A204.1 (cell line): ENCODE results near the gene GRIA4.
"Not testable (repeated sequence)": the region's sequence is repeated elsewhere in the genome, so short reads cannot be mapped to it uniquely, and the experiment has no call there.

ENCODE experiments used
- FAIRE-seq: peaks from 2 replicates; lab custom pipeline; 2012; peaks lifted over from hg19 to GRCh38; lab: Jason Lieb, UNC

Gene GRIA4

DNA sequence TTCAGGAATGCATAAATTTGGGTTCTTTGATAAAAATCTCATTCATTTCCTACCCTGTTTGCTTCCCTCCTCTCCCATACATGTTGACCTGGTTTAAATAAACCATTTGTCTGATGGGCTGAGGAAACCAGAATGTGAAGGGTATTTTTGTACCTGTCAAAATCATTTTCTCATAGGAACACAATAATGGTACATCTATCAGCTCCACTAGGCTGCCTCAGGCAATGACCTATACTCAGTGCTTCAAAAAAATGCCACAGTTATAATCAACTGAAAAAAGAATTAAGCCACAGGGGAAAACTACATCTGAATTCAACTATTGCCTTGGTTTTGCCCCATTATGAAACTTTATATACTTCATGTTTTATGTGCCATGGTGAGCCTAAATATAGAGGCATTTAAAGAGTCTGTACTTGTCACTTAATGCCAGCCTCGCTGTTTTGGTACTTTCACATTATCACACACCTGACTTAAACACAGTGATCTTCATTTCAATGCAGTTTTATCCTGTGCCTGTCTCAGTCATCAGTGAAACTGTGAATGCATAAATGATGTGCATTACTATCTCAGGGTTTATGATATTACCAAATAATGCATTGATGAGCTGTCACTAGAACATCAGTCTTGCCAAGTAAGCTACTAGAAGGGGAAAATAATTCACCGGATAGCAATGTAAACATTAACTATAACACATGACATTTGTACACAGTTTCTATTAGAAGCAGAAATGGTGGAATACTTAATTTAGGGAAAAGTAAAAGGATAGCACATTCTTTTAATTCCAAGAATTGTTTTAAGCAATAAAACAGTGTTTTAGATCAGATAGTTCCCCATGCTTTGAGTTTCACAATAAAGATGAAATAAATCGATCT, 319.4 kb downstream of the GRIA4 start:
- FAIRE-seq: no peak

- FAIRE-seq: no peak
These were observed 323.8 kb downstream of the GRIA4 start for GRCh38 chr11:105933695-105934094.

GRCh38 chr11:105935791-105936190, 325.9 kb downstream of the GRIA4 start:
- FAIRE-seq: no peak

- no peak for FAIRE-seq
These were observed 327.5 kb downstream of the GRIA4 start for GRCh38 chr11:105937331-105937730.

- FAIRE-seq: no peak
These were observed 327.9 kb downstream of the GRIA4 start for GRCh38 chr11:105937738-105938137.

GRCh38 chr11:105942921-105943320, 333.0 kb downstream of the GRIA4 start:
- FAIRE-seq: no peak

DNA sequence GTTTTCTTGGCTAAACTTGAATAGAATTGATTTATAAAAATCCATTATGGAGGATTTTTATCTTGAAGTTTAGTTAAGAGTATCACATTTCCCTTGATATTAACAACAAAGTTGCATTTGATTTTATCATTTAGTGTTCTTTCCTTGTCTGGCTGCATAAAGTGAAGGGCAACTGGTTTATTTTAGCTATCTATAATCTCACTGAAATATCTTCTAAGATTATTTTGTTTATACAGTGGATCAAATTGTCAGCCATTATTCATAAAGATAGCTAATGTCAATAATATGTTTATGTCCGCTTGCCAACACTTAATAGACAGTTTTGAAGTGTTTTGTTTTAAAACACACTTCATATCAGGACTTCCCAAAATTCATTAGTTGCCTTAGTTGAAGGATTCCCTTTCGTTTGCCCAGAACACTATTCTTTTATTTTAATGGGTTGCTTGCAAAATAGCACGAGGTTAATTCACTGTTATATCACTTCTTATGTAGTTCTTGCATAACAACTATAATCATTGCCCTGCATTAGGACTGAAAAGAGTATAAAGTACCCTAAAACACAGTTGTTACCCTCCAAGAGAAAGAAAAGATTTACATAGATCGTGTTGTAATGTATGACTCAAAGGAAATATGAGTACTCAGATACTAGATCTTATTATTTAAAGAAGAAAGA, 339.2 kb downstream of the GRIA4 start:
- FAIRE-seq: no peak

DNA sequence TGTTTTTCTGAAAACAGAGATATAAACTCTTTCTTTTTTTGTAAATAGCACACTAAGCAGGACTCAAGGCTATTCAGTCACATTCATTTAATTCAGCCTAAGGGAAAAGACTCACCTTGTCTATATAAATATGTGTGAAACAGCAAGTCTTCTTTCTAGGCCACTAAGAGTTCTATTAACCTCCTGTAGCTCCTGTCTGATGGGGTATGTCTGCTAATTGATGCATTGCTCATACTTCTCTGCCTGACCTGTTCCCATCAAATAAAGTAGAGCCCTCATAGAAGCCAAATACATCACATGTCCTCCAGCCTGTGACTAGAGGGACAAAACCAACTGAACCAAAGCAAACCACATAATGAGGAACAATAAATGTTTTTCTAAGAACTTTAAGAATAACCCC, 344.0 kb downstream of the GRIA4 start:
- FAIRE-seq: no peak

GRCh38 chr11:105960252-105961245, 350.7 kb downstream of the GRIA4 start:
- FAIRE-seq: no peak

- FAIRE-seq: no peak
These were observed 358.3 kb downstream of the GRIA4 start for GRCh38 chr11:105968021-105968697.

DNA sequence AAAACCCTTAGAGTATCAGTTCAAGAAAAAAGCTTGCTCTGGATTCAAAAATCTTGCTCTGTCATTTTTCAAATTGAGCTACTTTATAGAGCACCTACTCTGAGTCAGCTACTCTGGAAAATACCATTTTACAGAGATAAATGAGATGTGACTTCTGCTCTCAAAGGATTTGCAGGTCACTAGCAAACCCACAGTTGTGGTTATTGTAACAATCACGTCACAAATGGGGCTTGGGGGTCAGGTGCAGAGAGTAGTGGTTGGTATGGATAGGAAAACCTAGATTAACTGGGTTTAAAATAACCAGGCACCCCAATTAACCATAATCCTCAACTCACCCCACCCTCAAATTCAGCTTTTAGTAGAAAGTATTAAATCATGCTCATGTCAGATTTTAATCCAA, 359.9 kb downstream of the GRIA4 start:
- FAIRE-seq: no peak

- FAIRE-seq: no peak
These were observed 365.3 kb downstream of the GRIA4 start for GRCh38 chr11:105975128-105975527.

GRCh38 chr11:105979997-105980703, 370.3 kb downstream of the GRIA4 start:
- FAIRE-seq: no peak

- no peak for FAIRE-seq
These were observed 376.7 kb downstream of the GRIA4 start for GRCh38 chr11:105986554-105986953.

GRCh38 chr11:105988197-105988596, 378.3 kb downstream of the GRIA4 start:
- no peak for FAIRE-seq

- FAIRE-seq: no peak
These were observed 379.3 kb downstream of the GRIA4 start for GRCh38 chr11:105989124-105989523.

GRCh38 chr11:105991888-105992287, 382.0 kb downstream of the GRIA4 start:
- no peak for FAIRE-seq

DNA sequence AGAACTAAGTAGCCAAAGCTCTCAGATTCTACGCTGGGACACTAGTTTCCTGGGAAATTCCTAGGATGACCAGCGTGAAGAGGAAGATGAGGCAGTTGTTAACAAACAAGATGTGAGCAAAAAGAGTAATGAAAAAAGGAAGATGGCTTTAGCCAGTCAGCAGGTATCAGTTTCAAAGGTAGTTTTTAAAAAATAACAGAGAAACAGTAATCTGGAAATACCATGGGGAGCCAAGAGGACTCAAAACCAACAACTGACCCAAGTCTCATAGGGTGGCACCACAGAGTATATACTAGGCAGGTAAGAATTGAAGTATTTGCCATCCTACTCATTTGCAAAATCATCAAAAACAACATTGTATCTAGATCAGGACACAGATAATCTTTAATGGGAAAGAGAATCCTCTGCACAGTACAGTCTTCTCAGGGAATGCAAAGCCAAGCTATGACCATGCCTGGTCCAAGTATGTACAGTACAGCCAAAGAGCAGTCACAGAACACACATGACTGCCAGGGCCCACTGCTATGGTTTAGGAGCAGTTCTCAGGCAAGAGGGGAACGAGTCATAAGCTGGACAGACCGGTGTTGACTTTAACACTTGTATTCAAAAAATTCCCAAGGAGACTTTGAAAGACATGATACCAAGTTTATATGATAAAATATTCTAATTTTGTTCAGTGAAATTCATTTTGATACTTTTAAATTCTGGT, 391.6 kb downstream of the GRIA4 start:
- no peak for FAIRE-seq

GRCh38 chr11:106003094-106003493, 393.2 kb downstream of the GRIA4 start:
- FAIRE-seq: not testable (repeated sequence)

DNA sequence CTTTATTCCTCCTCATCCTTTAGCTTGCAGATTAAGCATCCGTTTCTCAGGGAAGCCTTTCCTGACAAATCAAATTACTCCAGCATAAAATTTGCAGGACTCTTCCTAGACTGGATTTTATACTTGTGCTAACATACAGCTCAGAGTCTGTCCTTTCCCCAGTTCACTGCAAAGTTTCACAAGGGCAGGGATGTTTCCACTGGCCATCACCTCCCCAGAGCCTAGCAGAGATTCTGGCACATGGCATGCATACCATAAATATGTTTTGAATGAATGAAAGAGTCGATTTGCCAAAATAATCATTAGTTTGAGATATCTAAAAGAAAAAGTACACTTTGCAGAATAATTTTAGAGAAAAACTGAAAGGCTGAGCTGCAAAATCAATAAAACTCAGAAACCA, 401.6 kb downstream of the GRIA4 start:
- no peak for FAIRE-seq

DNA sequence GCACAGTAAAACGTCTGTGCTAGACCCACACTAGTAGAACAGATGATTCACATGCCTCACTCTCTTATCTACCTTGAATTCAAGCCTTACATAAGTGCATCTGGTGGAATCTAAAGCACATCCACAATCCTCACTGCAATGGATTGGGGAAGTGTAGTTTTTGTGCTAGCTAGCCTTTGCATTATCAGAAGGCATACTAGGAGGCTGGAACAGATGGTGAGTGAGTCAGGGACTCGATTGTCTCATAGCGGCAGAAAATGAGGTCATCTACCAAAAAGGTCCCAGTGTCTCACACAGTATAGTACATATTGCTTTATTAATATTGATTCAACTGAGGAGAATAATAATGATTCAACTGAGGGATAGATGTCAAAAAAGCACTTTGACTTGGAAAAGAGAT, 402.9 kb downstream of the GRIA4 start:
- no peak for FAIRE-seq
